Thyroid gland (tissue), 4 donors: Measurements from ENCODE around the gene ATP1A2. TPM values are rescaled to one million over a fixed set of nuclear protein-coding genes. Genes with fewer than 3 reads are reported as not detected.
A peak's percentile ranks its signal among the peaks of the same experiment; 100 is the strongest.

Experiments used
- DNase-seq, 2 donors: peaks; one replicate each; pipeline ENCODE4 v3.0.0-alpha.2; 2019
- H3K27ac ChIP-seq, 3 donors: fragments of 200-600 bp; sonication (generic); 1 replicate in 2 of 3; 2 replicates in 1 of 3; pipeline ENCODE4 v1.5.1; 2016 to 2019; ENCODE audit warnings: mild to moderate bottlenecking in 1 of 3, moderate library complexity in 1 of 3
- H3K27me3 ChIP-seq: fragments of 200-600 bp; sonication (generic); one replicate; pipeline ENCODE4 v1.5.1; 2019
- H3K36me3 ChIP-seq, 2 donors: fragments of 200-600 bp; sonication (generic); one replicate each; pipeline ENCODE4 v1.5.1; 2016 to 2019
- H3K4me1 ChIP-seq, 2 donors: fragments of 200-600 bp; sonication (generic); one replicate each; pipeline ENCODE4 v1.5.1; 2017 to 2019
- H3K4me3 ChIP-seq, 3 donors: fragments of 200-600 bp; sonication (generic); replicated peaks in 1 of 3; 1 replicate in 2 of 3; 2 replicates in 1 of 3; pipeline ENCODE4 v1.5.1; 2016; ENCODE audit warnings: mild to moderate bottlenecking in 1 of 3
- H3K9me3 ChIP-seq: fragments of 200-600 bp; sonication (generic); one replicate; pipeline ENCODE4 v1.5.1; 2017
- POLR2A ChIP-seq, 2 donors: fragments of 450-650 bp; IDR thresholded peaks; one replicate each; pipeline ENCODE4 v1.6.1; 2017; ENCODE audit warnings: antibody characterized with exemption in 2 of 2, mild to moderate bottlenecking in 2 of 2, moderate library complexity in 1 of 2
- WGBS, 2 donors: methylation state at CpG; one replicate each; pipeline ENCODE4 v1.1.5; 2017; 5-methylcytosine and 5-hydroxymethylcytosine counted together
- intact Hi-C: fragments of 100-400 bp; cut with DNase I; formaldehyde crosslinking; loops from one replicate; pipeline ENCODE4 v1.15.1; 2023
- total RNA-seq, 4 donors: library from RNA; depleted of rRNA; stranded (reverse); fragments of >200 nt; gene quantifications; one replicate each; pipeline ENCODE4 v1.2.3, GENCODE V29; 2016
- TF ChIP-seq, protein P1 (sequence below), 6 experiments: fragments of 200-600 bp in 3 of 6; fragments of 450-650 bp in 3 of 6; sonication (generic) in 3 of 6; IDR thresholded peaks; one replicate each; pipeline ENCODE4 v1.5.1; 2016 to 2019; ENCODE audit warnings: antibody characterized with exemption in 6 of 6, mild to moderate bottlenecking in 2 of 6, inconsistent platforms in 1 of 6, moderate library complexity in 1 of 6

Gene ATP1A2
- total RNA-seq, 4 donors from 2014 or later = 1.1 to 4.2 (median 2.6) TPM

GRCh38 chr1:160130486-160130885 is 14.9 kb downstream of the ATP1A2 start:
- no peak overlapping the region for H3K4me3 ChIP-seq
- intact Hi-C loops = no loop called here
- no peaks in the 10 kb centered on the region for H3K9me3 ChIP-seq
- H3K36me3 ChIP-seq = no peaks in the 10 kb centered on the region
- no peaks in the 10 kb centered on the region for H3K27me3 ChIP-seq
- H3K27ac ChIP-seq = no peak overlapping the region
- WGBS, 2 donors = 91 to 100% methylated on average over 1 to 4 of the region's 5 CpGs
- DNase-seq = no peak
- peaks cover 0 to 3% of the 10 kb centered on the region in 2 donors for H3K4me1 ChIP-seq
- TF ChIP-seq, protein P1, sequence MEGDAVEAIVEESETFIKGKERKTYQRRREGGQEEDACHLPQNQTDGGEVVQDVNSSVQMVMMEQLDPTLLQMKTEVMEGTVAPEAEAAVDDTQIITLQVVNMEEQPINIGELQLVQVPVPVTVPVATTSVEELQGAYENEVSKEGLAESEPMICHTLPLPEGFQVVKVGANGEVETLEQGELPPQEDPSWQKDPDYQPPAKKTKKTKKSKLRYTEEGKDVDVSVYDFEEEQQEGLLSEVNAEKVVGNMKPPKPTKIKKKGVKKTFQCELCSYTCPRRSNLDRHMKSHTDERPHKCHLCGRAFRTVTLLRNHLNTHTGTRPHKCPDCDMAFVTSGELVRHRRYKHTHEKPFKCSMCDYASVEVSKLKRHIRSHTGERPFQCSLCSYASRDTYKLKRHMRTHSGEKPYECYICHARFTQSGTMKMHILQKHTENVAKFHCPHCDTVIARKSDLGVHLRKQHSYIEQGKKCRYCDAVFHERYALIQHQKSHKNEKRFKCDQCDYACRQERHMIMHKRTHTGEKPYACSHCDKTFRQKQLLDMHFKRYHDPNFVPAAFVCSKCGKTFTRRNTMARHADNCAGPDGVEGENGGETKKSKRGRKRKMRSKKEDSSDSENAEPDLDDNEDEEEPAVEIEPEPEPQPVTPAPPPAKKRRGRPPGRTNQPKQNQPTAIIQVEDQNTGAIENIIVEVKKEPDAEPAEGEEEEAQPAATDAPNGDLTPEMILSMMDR (IDR thresholded peaks at IDR 0.05) = no peak
- TF ChIP-seq POLR2A (IDR thresholded peaks at IDR 0.05) = no peak

DNA sequence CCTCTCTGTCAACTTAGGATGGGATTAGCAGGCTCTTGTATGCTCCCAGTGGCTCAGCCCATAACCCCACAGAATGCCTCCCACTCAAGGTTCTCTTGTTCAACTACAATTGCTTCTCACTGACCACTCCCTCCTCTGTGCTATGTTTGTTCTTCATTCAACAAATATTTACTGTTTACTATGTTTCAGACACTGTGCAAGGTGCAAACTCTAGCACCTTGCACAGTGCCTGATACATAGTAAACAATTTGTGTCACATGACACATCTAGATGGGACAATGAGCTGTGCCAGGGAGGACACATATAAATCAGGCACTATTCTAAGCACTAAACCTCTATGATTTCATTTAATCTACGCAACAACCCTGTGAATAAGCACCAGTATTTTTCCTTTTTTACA is 15.4 kb downstream of the ATP1A2 start:
- TF ChIP-seq, protein P1 (IDR thresholded peaks at IDR 0.05) = no peak
- TF ChIP-seq POLR2A (IDR thresholded peaks at IDR 0.05) = no peak
- no peaks in the 10 kb centered on the region for H3K4me1 ChIP-seq
- intact Hi-C loops = no loop called here
- no peak overlapping the region for H3K27ac ChIP-seq
- 94 to 97% methylated on average over 1 of the region's 1 CpG for WGBS, 2 donors
- DNase-seq = no peak
- no peaks in the 10 kb centered on the region for H3K27me3 ChIP-seq
- H3K4me3 ChIP-seq = no peak overlapping the region
- no peaks in the 10 kb centered on the region for H3K36me3 ChIP-seq
- no peaks in the 10 kb centered on the region for H3K9me3 ChIP-seq

DNA sequence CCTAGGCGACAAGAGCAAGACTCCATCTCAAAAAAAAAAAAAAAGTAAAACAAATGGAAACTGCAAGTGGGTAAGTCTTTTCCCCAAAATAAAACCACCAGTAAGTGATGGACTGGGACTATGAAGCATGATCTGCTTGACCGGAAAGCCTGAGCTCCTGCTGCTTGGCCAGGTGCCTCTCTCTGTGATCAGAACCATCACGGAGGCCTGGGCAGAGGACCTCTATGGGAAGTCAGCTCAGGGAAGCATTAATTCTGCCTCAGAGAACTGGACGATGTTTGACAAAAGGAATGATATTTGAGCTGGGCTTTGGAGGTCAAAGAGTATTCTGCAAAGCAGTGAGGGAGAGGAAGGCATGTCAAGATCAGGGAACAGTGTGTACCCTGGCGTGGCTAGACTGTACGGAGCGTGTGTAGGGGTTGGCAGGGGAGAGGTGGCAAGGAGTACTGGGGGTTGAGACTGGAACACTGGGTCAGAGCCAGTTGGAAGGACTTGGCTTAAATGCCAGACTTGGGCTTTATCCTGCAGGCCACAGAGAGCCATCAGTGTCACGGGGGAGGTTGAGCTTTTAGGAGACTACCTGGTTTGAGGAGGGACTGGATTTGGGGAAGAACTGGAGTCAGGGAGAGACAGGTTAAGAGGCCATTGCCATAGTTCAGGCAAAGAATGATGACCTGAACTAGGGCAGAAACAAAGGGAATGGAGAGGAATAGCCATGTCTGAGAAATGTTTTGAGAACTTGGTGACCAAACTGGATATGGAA is 16.4 kb downstream of the ATP1A2 start:
- Histone ChIP-seq H3K27ac (no peak overlapping the region), H3K36me3 (no peaks in the 10 kb centered on the region), H3K9me3 (no peaks in the 10 kb centered on the region), H3K27me3 (no peaks in the 10 kb centered on the region), H3K4me1 (no peaks in the 10 kb centered on the region), H3K4me3 (no peak overlapping the region)
- DNase-seq = peak; percentile 53 to 59
- 76 to 87% methylated on average over 8 of the region's 8 CpGs for WGBS, 2 donors
- intact Hi-C loops = no loop called here
- no peak for TF ChIP-seq POLR2A (IDR thresholded peaks at IDR 0.05)

- Histone ChIP-seq H3K9me3 (no peaks in the 10 kb centered on the region), H3K36me3 (no peaks in the 10 kb centered on the region), H3K27ac (no peak overlapping the region), H3K4me1 (no peaks in the 10 kb centered on the region), H3K4me3 (no peak overlapping the region), H3K27me3 (no peaks in the 10 kb centered on the region)
- DNase-seq = no peak
- TF ChIP-seq, protein P1 (IDR thresholded peaks at IDR 0.05) = no peak
- WGBS, 2 donors = 86 to 87% methylated on average over 8 to 9 of the region's 9 CpGs
- intact Hi-C loops = no loop called here
Observed at GRCh38 chr1:160133990-160134770, 18.6 kb downstream of the ATP1A2 start.

- no peak overlapping the region for H3K4me3 ChIP-seq
- WGBS, 2 donors = 83 to 87% methylated on average over 20 of the region's 20 CpGs
- intact Hi-C loops = no loop called here
- TF ChIP-seq, protein P1 (IDR thresholded peaks at IDR 0.05) = no peak
- H3K9me3 ChIP-seq = no peaks in the 10 kb centered on the region
- H3K27ac ChIP-seq = no peak overlapping the region
- no peaks in the 10 kb centered on the region for H3K27me3 ChIP-seq
- no peak for DNase-seq
- H3K36me3 ChIP-seq = no peaks in the 10 kb centered on the region
- no peaks in the 10 kb centered on the region for H3K4me1 ChIP-seq
Observed at GRCh38 chr1:160134791-160135572, 19.4 kb downstream of the ATP1A2 start.
